Hepatocyte (in vitro differentiated cells): ENCODE results near the gene AP3S2. TPM values are rescaled to one million over a fixed set of nuclear protein-coding genes. Genes with fewer than 3 reads are reported as not detected.
"Not testable (repeated sequence)": the region's sequence is repeated elsewhere in the genome, so short reads cannot be mapped to it uniquely, and the experiment has no call there.

ENCODE experiments used
- DNase-seq: peaks from one replicate; pipeline ENCODE4 v3.0.0-alpha.2; 2016; ENCODE audit warnings: low spot score
- H2AFZ ChIP-seq: fragments of 200-600 bp; sonication (generic); 2 replicates; pipeline ENCODE4 v1.6.0; 2016; ENCODE audit warnings: antibody characterized with exemption, mild to moderate bottlenecking
- H3K27ac ChIP-seq: fragments of 200-600 bp; sonication (generic); 2 replicates; pipeline ENCODE4 v1.5.1; 2016; ENCODE audit warnings: mild to moderate bottlenecking
- H3K27me3 ChIP-seq: fragments of 200-600 bp; sonication (generic); 2 replicates; pipeline ENCODE4 v1.6.1; 2016
- H3K36me3 ChIP-seq: fragments of 200-600 bp; sonication (generic); replicated peaks from 2 replicates; pipeline ENCODE4 v1.5.1; 2016; ENCODE audit warnings: low read depth; ENCODE audit not compliant: insufficient read depth
- H3K4me1 ChIP-seq: fragments of 200-600 bp; sonication (generic); 2 replicates; pipeline ENCODE4 v1.5.1; 2016; ENCODE audit warnings: mild to moderate bottlenecking, moderate library complexity; ENCODE audit not compliant: insufficient read depth
- H3K4me2 ChIP-seq: fragments of 200-600 bp; sonication (generic); 2 replicates; pipeline ENCODE4 v1.6.0; 2016
- H3K4me3 ChIP-seq: fragments of 200-600 bp; sonication (generic); 2 replicates; pipeline ENCODE4 v1.5.1; 2016; ENCODE audit warnings: mild to moderate bottlenecking
- H3K79me2 ChIP-seq: fragments of 200-600 bp; sonication (generic); 2 replicates; pipeline ENCODE4 v1.6.0; 2017; ENCODE audit warnings: mild to moderate bottlenecking
- H3K9me2 ChIP-seq: fragments of 200-600 bp; sonication (generic); replicated peaks from 2 replicates; pipeline ENCODE4 v1.6.0; 2017; ENCODE audit warnings: mild to moderate bottlenecking; ENCODE audit not compliant: insufficient read depth
- H3K9me3 ChIP-seq: fragments of 200-600 bp; sonication (generic); 2 replicates; pipeline ENCODE4 v1.5.1; 2016; ENCODE audit warnings: low read depth, mild to moderate bottlenecking
- H4K20me1 ChIP-seq: fragments of 200-600 bp; sonication (generic); 2 replicates; pipeline ENCODE4 v1.6.0; 2016; ENCODE audit warnings: mild to moderate bottlenecking; ENCODE audit not compliant: insufficient read depth, poor library complexity, severe bottlenecking
- EZH2 ChIP-seq: fragments of 200-600 bp; sonication (generic); IDR thresholded peaks from 2 replicates; pipeline ENCODE4 v1.6.1; 2016; ENCODE audit warnings: antibody characterized with exemption, mild to moderate bottlenecking, borderline replicate concordance
- EZH2phosphoT487 ChIP-seq: fragments of 200-600 bp; sonication (generic); IDR thresholded peaks from one replicate; pipeline ENCODE4 v1.6.1; 2018; ENCODE audit warnings: antibody characterized with exemption, mild to moderate bottlenecking, low read depth, moderate library complexity; ENCODE audit not compliant: unreplicated experiment, severe bottlenecking
- WGBS: methylation state at CpG from one replicate; pipeline ENCODE4 v1.1.6; 2016; ENCODE audit warnings: low lambda C conversion rate; ENCODE audit errors: missing lambda C conversion rate; 5-methylcytosine and 5-hydroxymethylcytosine counted together
- polyA plus RNA-seq: library from polyadenylated mRNA; unstranded; fragments of >200 nt; fragmentation: Nextera tagmentation; extraction: Ambion mirVana; gene quantifications from 2 replicates; pipeline ENCODE4 v1.2.1, GENCODE V29; 2016
- total RNA-seq: library from RNA; depleted of rRNA; stranded (reverse); fragments of >200 nt; gene quantifications from 2 replicates; pipeline ENCODE4 v1.2.3, GENCODE V29; 2014
- TF ChIP-seq, protein P1 (sequence below): fragments of 200-600 bp; sonication (generic); IDR thresholded peaks from 2 replicates; pipeline ENCODE4 v1.5.1; 2016; ENCODE audit warnings: antibody characterized with exemption, mild to moderate bottlenecking; ENCODE audit not compliant: poor library complexity

AP3S2 gene
- total and polyA plus RNA-seq, 2 experiments from 2014 or later: 14.2 to 61.2 TPM

DNA sequence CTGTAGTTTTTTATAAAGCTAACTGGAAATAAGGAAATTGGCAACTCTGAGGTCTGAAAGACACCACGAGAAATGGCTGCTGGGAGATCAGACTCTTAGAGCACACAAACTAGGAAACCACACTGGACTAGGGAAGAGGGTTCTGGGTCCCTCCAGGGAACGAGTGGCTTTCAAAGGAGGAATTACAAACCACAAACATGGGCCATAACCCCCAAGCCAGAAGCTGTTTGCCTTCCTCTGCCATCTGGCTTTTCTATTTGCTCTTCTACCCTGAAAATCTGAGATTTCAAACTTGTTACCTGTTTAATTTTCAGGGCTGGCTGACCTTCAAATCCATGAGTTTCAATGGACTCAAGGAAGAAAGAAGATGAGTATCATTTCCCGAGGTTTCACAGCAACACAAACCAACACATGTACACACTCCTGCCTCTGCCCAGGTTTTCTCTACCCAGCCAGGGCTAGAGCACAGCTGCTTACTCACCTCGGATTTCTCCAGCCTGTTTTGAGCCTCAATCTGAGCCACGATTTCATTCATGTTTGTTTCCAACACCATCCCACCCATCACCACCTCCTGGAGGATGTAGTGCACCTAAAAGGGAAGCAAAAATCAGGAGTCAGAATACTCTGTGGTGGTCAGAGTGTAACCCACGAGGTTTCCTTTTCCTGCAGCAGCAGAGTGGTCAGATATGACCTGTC lies 56.5 kb downstream of the AP3S2 start:
- Histone ChIP-seq H3K9me2 (no peaks in the 10 kb centered on the region), H2AFZ (no peak overlapping the region), H3K9me3 (no peaks in the 10 kb centered on the region), H3K4me1 (peaks cover 19% of the 10 kb centered on the region), H4K20me1 (no peaks in the 10 kb centered on the region), H3K36me3 (no peaks in the 10 kb centered on the region), H3K4me2 (peak overlapping the region; percentile 9), H3K79me2 (peaks cover 4% of the 10 kb centered on the region), H3K27me3 (no peaks in the 10 kb centered on the region), H3K27ac (peak overlapping the region; percentile 88), H3K4me3 (no peak overlapping the region)
- WGBS: 63% methylated on average over 6 of the region's 6 CpGs
- DNase-seq: no peak
- TF ChIP-seq, protein P1, sequence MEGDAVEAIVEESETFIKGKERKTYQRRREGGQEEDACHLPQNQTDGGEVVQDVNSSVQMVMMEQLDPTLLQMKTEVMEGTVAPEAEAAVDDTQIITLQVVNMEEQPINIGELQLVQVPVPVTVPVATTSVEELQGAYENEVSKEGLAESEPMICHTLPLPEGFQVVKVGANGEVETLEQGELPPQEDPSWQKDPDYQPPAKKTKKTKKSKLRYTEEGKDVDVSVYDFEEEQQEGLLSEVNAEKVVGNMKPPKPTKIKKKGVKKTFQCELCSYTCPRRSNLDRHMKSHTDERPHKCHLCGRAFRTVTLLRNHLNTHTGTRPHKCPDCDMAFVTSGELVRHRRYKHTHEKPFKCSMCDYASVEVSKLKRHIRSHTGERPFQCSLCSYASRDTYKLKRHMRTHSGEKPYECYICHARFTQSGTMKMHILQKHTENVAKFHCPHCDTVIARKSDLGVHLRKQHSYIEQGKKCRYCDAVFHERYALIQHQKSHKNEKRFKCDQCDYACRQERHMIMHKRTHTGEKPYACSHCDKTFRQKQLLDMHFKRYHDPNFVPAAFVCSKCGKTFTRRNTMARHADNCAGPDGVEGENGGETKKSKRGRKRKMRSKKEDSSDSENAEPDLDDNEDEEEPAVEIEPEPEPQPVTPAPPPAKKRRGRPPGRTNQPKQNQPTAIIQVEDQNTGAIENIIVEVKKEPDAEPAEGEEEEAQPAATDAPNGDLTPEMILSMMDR: no peak
- no peak for TF ChIP-seq EZH2
- TF ChIP-seq EZH2phosphoT487: no peak

DNA sequence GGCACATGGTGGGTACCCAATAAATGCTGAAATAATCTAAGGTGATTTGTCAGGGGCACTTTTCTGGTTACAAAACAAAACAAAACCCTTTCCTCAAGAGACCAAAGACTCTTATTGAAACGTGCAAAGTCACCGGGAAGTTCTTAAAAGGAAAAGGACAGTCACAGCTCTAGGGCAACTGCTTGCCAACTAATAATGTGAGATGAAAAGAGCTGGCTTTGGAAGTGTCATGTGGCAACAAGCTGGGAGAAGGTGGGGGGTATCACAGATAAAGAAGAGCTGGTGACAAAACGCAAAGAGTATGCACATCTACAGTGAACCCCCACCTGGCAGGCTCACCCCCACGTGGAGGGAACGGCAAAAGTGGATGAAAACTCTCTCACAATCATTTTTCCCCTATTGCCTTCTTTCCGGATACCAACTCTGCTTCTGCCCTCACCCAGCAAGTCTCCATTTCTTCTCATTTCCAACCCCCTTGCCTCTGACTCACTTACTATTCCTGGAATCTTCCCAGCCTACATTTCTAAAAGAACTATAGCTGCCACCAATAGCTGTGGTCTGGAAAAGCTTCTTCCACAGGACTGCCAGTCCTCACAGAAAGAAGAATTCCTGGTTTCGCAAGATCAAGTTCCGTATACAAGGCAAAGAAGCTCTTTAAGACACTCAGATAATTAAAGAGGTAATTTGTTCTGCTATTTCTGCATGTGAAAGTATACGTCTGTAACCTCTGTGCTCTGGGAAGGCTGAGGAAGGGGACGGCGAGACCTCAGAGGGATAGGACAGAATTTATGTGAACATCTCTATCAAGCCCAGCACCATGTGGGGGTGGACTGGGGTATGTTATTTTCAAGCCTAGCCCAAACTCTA lies 57.3 kb downstream of the AP3S2 start:
- H3K36me3 ChIP-seq: no peaks in the 10 kb centered on the region
- peak overlapping the region; percentile 88 for H3K27ac ChIP-seq

DNA sequence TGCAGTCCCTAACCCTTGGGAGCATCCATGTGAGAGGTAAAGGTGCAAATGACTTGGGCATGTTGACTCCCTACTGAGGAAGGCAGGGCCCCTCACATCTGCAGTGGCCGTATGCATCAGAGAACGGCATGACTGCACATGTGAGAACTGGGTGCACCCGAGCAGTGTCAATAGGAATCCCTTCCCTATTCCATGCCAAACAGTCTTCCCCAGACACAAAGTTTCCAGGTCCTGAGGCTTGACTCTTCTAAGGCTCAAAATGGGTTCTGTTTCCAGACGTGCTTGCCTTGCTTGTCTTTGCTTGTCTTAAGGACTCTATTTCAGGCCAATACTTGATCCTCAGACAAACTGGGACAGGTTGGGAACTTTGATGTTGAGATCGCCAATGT lies 58.6 kb downstream of the AP3S2 start:
- H3K36me3 ChIP-seq: no peaks in the 10 kb centered on the region
- no peak for TF ChIP-seq EZH2
- no peak for TF ChIP-seq EZH2phosphoT487
- TF ChIP-seq, protein P1: no peak
- H3K4me2 ChIP-seq: no peak overlapping the region
- H3K4me3 ChIP-seq: no peak overlapping the region
- H2AFZ ChIP-seq: no peak overlapping the region
- H3K9me3 ChIP-seq: no peaks in the 10 kb centered on the region
- peaks cover 4% of the 10 kb centered on the region for H3K79me2 ChIP-seq
- H3K4me1 ChIP-seq: peaks cover 19% of the 10 kb centered on the region
- no peak overlapping the region for H3K27ac ChIP-seq
- no peaks in the 10 kb centered on the region for H3K9me2 ChIP-seq
- H4K20me1 ChIP-seq: no peaks in the 10 kb centered on the region
- DNase-seq: no peak
- H3K27me3 ChIP-seq: no peaks in the 10 kb centered on the region
- 94% methylated on average over 5 of the region's 5 CpGs for WGBS

More for the DNA sequence above, 57.3 kb downstream of the AP3S2 start:
- TF ChIP-seq, protein P1: no peak
- TF ChIP-seq EZH2 (no peak), EZH2phosphoT487 (no peak)
- WGBS: 57% methylated on average over 11 of the region's 11 CpGs
- Histone ChIP-seq H4K20me1 (no peaks in the 10 kb centered on the region), H3K4me1 (peaks cover 19% of the 10 kb centered on the region), H2AFZ (no peak overlapping the region), H3K4me3 (no peak overlapping the region), H3K9me2 (no peaks in the 10 kb centered on the region), H3K9me3 (no peaks in the 10 kb centered on the region), H3K4me2 (peak overlapping the region; percentile 9), H3K27me3 (no peaks in the 10 kb centered on the region), H3K79me2 (peaks cover 4% of the 10 kb centered on the region)
- peak; percentile 70 for DNase-seq

DNA sequence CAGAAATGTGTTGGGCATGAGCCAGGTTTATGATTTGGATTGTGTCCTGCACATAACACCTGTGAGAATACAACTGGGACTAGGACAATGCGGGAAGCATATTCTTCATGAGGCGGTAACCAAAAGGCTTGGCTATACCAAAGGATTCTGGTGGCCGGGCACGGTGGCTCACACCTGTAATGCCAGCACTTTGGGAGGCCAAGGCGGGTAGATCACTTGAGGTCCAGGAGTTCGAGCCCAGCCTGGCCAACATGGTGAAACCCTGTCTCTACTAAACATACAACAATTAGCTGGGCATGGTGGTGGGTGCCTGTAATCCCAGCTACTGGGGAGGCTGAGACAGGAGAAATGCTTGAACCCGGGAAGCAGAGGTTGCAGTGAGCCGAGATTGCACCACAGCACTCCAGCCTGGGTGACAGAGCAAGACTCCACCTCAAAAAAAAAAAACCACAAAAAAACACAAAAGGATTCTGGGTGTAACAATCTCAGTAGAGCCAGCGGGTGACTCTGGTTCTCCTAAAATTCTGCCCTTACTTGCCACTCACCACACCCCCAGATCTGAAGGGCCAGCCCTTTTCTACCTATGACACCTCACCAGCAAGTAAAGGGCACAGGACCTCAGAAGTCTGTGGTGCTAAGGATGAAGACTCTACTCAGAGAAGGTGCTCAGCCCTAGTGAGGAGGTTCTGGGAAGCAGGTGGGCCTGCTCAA lies 59.2 kb downstream of the AP3S2 start:
- H3K27me3 ChIP-seq, H3K4me2 ChIP-seq, H3K36me3 ChIP-seq, H3K9me3 ChIP-seq, H4K20me1 ChIP-seq, H3K27ac ChIP-seq, H3K79me2 ChIP-seq, H3K9me2 ChIP-seq, H3K4me3 ChIP-seq, H2AFZ ChIP-seq, DNase-seq: not testable (repeated sequence)
- peaks cover 19% of the 10 kb centered on the region for H3K4me1 ChIP-seq
- 97% methylated on average over 9 of the region's 9 CpGs for WGBS
